ENCODE data around the gene ADAMTSL2. TPM values are rescaled to one million over a fixed set of nuclear protein-coding genes. Genes with fewer than 3 reads are reported as not detected.

Gene ADAMTSL2
- total and polyA plus RNA-seq, 9 donors, result 2.3 to 5.5 (median 4.7) TPM

DNA sequence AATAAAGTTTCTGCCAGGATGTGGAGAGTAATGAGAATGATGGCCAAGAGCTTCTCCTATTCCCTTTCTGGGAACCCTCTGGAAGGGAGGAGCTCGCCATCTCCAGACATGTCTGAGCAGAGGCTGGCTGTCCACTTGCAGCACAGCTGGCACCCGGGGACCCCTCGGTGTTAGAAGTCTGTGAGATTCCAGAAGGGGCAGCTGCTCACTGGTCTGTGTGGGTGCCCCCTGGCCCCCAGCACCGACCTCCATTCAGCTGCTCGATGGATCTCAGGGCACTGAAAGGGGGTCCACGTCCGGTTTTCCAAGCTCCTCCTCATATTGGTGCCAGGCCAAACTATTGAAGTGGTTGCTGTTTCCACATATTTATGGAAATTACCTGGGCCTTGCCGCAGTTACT lies 78.3 kb downstream of the ADAMTSL2 start:
- Histone ChIP-seq H3K4me1 (ENCODE audit: control insufficient read depth, insufficient read depth, low read length) (peaks cover 3% of the 10 kb centered on the region), H3K36me3 (ENCODE audit: control insufficient read depth, insufficient read depth, low read length) (no peaks in the 10 kb centered on the region), H3K4me3 (ENCODE audit: low read length) (no peak overlapping the region), H3K27me3 (ENCODE audit: control insufficient read depth, insufficient read depth, low read length) (peaks cover 79% of the 10 kb centered on the region), H3K27ac (ENCODE audit: low read length) (no peak overlapping the region), H3K9me3 (replicated peaks; ENCODE audit: control insufficient read depth, low read depth, low read length) (no peaks in the 10 kb centered on the region)
- no peak for DNase-seq
- 65% methylated on average over 8 of the region's 8 CpGs for WGBS (ENCODE audit: insufficient coverage)

DNA sequence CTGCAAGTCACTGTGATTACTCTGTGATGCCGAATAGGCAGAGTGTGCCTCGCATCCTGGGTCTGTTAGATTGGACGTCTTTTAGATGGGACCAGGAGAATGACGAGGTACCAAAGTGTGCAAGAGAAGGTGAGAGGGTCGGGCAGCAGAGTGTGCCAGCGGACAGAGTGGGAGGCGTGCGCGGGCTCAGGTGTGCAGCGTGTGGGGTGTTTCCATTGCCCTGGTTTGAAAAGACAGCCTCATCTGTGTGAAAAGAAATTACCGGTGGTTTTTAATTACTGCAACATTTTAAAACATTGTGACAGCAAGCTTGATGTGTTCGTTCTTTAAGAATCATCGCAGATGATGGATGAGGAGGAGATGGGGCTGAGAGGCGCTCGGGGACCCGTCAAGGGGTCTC lies 78.9 kb downstream of the ADAMTSL2 start:
- H3K4me3 ChIP-seq (ENCODE audit: low read length), result no peak overlapping the region
- H3K36me3 ChIP-seq (ENCODE audit: control insufficient read depth, insufficient read depth, low read length), result no peaks in the 10 kb centered on the region
- no peaks in the 10 kb centered on the region for H3K9me3 ChIP-seq (replicated peaks; ENCODE audit: control insufficient read depth, low read depth, low read length)
- no peak overlapping the region for H3K27ac ChIP-seq (ENCODE audit: low read length)
- 83% methylated on average over 14 of the region's 16 CpGs for WGBS (ENCODE audit: insufficient coverage)
- DNase-seq, result no peak
- H3K4me1 ChIP-seq (ENCODE audit: control insufficient read depth, insufficient read depth, low read length), result peaks cover 3% of the 10 kb centered on the region
- H3K27me3 ChIP-seq (ENCODE audit: control insufficient read depth, insufficient read depth, low read length), result peaks cover 79% of the 10 kb centered on the region

DNA sequence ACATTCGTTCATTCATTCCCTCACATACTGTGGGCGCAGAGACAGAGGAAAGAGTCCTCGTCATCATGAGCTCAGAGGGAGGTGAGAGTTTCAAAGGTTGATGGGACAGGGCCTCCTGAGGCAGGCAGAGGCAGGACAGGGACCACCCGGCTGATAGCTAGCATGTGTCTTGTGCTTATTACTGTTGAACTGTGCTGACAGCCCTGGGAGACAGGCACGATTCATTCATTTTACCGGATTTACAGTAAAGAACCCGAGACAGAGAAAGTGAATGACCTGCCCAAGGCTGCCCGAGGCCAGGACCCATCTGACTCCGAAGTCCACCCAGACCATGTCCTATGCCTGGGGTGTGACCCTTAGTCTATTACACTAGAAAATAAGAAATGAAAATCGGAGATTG lies 79.6 kb downstream of the ADAMTSL2 start:
- no peaks in the 10 kb centered on the region for H3K36me3 ChIP-seq (ENCODE audit: control insufficient read depth, insufficient read depth, low read length)
- H3K27me3 ChIP-seq (ENCODE audit: control insufficient read depth, insufficient read depth, low read length), result peaks cover 80% of the 10 kb centered on the region
- no peak overlapping the region for H3K27ac ChIP-seq (ENCODE audit: low read length)
- DNase-seq, result no peak
- 59% methylated on average over 6 of the region's 10 CpGs for WGBS (ENCODE audit: insufficient coverage)
- H3K4me3 ChIP-seq (ENCODE audit: low read length), result no peak overlapping the region
- peaks cover 3% of the 10 kb centered on the region for H3K4me1 ChIP-seq (ENCODE audit: control insufficient read depth, insufficient read depth, low read length)
- H3K9me3 ChIP-seq (replicated peaks; ENCODE audit: control insufficient read depth, low read depth, low read length), result no peaks in the 10 kb centered on the region

GRCh38 chr9:133614678-133615077 lies 80.2 kb downstream of the ADAMTSL2 start:
- DNase-seq, result no peak
- H3K4me3 ChIP-seq (ENCODE audit: low read length), result no peak overlapping the region
- peaks cover 78% of the 10 kb centered on the region for H3K27me3 ChIP-seq (ENCODE audit: control insufficient read depth, insufficient read depth, low read length)
- no peaks in the 10 kb centered on the region for H3K9me3 ChIP-seq (replicated peaks; ENCODE audit: control insufficient read depth, low read depth, low read length)
- WGBS (ENCODE audit: insufficient coverage), result 52% methylated on average over 2 of the region's 5 CpGs
- H3K27ac ChIP-seq (ENCODE audit: low read length), result no peak overlapping the region
- H3K4me1 ChIP-seq (ENCODE audit: control insufficient read depth, insufficient read depth, low read length), result no peaks in the 10 kb centered on the region
- H3K36me3 ChIP-seq (ENCODE audit: control insufficient read depth, insufficient read depth, low read length), result no peaks in the 10 kb centered on the region

DNA sequence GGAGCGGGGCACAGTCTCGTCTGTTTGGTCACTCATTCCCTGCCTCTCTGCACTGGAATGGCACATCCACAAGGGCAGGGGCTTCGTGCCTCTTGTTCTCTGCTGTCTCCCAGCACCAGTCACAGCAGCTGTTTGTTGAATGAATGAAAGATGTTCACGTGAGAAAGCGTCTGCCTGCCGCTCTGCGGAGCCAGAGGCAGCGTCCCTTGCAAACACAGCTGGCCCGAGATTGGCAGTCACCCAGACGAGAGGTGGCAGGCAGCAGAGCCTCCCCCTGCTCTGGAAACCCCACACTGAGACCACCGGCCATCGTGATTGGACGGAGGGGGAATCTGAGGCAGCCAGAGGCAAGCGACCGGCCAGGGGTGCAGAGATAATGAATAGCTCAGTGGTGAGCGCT lies 80.7 kb downstream of the ADAMTSL2 start:
- Histone ChIP-seq H3K27me3 (ENCODE audit: control insufficient read depth, insufficient read depth, low read length) (peaks cover 76% of the 10 kb centered on the region), H3K27ac (ENCODE audit: low read length) (no peak overlapping the region), H3K9me3 (replicated peaks; ENCODE audit: control insufficient read depth, low read depth, low read length) (no peaks in the 10 kb centered on the region), H3K36me3 (ENCODE audit: control insufficient read depth, insufficient read depth, low read length) (no peaks in the 10 kb centered on the region), H3K4me3 (ENCODE audit: low read length) (no peak overlapping the region), H3K4me1 (ENCODE audit: control insufficient read depth, insufficient read depth, low read length) (no peaks in the 10 kb centered on the region)
- no peak for DNase-seq
- WGBS (ENCODE audit: insufficient coverage), result 34% methylated on average over 9 of the region's 16 CpGs

- Histone ChIP-seq H3K4me1 (ENCODE audit: control insufficient read depth, insufficient read depth, low read length) (no peaks in the 10 kb centered on the region), H3K4me3 (ENCODE audit: low read length) (no peak overlapping the region), H3K9me3 (replicated peaks; ENCODE audit: control insufficient read depth, low read depth, low read length) (no peaks in the 10 kb centered on the region), H3K27me3 (ENCODE audit: control insufficient read depth, insufficient read depth, low read length) (peaks cover 74% of the 10 kb centered on the region), H3K36me3 (ENCODE audit: control insufficient read depth, insufficient read depth, low read length) (no peaks in the 10 kb centered on the region), H3K27ac (ENCODE audit: low read length) (no peak overlapping the region)
- DNase-seq, result no peak
- 69% methylated on average over 12 of the region's 13 CpGs for WGBS (ENCODE audit: insufficient coverage)
These were observed 81.2 kb downstream of the ADAMTSL2 start for GRCh38 chr9:133615606-133616188.

DNA sequence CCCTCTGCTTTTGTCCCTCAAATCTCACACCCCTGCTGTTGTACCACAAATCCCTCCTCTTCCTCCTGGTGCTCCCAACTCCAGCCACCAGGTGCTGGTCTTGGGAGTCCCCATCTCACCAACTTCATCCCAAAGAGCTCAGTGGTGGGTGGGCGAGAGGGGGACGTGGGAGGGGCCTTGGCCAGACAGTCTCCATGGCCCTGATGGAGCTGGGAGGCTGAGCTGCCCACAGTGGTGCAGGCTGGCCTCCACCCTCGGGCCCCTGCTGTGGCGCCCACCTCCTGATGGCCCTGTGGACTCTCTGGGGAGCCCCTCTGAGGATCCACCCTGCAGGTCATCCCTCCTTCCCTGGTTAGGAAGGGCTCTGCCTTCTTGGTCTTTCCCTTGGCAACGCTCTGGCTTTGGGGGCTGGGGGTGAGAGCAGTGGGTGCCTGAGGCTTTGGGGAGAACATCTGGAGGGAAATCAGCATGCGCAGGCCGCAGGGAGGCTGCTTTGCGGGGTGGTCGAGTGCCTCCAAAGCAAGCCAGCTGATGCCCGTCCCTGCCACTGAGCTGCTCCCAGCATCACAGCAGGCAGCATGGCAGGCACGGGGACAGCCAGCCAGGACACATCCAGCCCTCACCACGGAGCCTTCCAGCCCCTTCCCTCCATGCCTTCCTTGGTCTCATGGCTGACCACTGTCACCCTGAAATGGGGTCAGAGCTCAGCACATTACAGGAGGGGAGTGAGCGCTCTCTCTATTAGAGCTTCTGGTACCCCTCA lies 82.3 kb downstream of the ADAMTSL2 start:
- H3K27ac ChIP-seq (ENCODE audit: low read length), result no peak overlapping the region
- no peak overlapping the region for H3K4me3 ChIP-seq (ENCODE audit: low read length)
- no peaks in the 10 kb centered on the region for H3K4me1 ChIP-seq (ENCODE audit: control insufficient read depth, insufficient read depth, low read length)
- DNase-seq, result no peak
- no peaks in the 10 kb centered on the region for H3K36me3 ChIP-seq (ENCODE audit: control insufficient read depth, insufficient read depth, low read length)
- WGBS (ENCODE audit: insufficient coverage), result 70% methylated on average over 11 of the region's 13 CpGs
- no peaks in the 10 kb centered on the region for H3K9me3 ChIP-seq (replicated peaks; ENCODE audit: control insufficient read depth, low read depth, low read length)
- peaks cover 79% of the 10 kb centered on the region for H3K27me3 ChIP-seq (ENCODE audit: control insufficient read depth, insufficient read depth, low read length)

DNA sequence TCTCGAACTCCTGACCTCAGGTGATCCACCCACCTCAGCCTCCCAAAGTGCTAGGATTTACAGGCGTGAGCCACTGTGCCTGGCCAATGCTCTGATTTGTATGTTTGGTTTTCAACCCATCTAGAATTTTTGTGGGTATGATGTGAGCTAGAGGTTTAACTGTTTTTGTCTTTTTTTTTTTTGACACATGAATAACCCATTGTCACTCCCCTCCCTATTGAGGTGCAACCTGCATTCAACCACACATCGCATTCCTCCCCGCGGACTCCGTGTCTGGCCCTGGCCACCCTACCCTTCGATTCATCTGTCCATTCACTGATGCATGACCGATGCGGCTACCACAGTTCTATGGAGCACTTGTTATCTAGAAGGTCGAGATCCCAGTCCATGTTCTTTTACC lies 84.2 kb downstream of the ADAMTSL2 start:
- Histone ChIP-seq H3K36me3 (ENCODE audit: control insufficient read depth, insufficient read depth, low read length) (no peaks in the 10 kb centered on the region), H3K4me3 (ENCODE audit: low read length) (no peak overlapping the region), H3K9me3 (replicated peaks; ENCODE audit: control insufficient read depth, low read depth, low read length) (no peaks in the 10 kb centered on the region), H3K27ac (ENCODE audit: low read length) (no peak overlapping the region), H3K27me3 (ENCODE audit: control insufficient read depth, insufficient read depth, low read length) (peaks cover 74% of the 10 kb centered on the region), H3K4me1 (ENCODE audit: control insufficient read depth, insufficient read depth, low read length) (no peaks in the 10 kb centered on the region)
- DNase-seq, result no peak
- 95% methylated on average over 8 of the region's 10 CpGs for WGBS (ENCODE audit: insufficient coverage)

- H3K27ac ChIP-seq (ENCODE audit: low read length), result no peak overlapping the region
- 10% methylated on average over 4 of the region's 8 CpGs for WGBS (ENCODE audit: insufficient coverage)
- H3K27me3 ChIP-seq (ENCODE audit: control insufficient read depth, insufficient read depth, low read length), result peaks cover 64% of the 10 kb centered on the region
- H3K4me1 ChIP-seq (ENCODE audit: control insufficient read depth, insufficient read depth, low read length), result no peaks in the 10 kb centered on the region
- no peaks in the 10 kb centered on the region for H3K9me3 ChIP-seq (replicated peaks; ENCODE audit: control insufficient read depth, low read depth, low read length)
- DNase-seq, result no peak
- no peaks in the 10 kb centered on the region for H3K36me3 ChIP-seq (ENCODE audit: control insufficient read depth, insufficient read depth, low read length)
- no peak overlapping the region for H3K4me3 ChIP-seq (ENCODE audit: low read length)
These were observed 85.3 kb downstream of the ADAMTSL2 start for GRCh38 chr9:133619791-133620190.

DNA sequence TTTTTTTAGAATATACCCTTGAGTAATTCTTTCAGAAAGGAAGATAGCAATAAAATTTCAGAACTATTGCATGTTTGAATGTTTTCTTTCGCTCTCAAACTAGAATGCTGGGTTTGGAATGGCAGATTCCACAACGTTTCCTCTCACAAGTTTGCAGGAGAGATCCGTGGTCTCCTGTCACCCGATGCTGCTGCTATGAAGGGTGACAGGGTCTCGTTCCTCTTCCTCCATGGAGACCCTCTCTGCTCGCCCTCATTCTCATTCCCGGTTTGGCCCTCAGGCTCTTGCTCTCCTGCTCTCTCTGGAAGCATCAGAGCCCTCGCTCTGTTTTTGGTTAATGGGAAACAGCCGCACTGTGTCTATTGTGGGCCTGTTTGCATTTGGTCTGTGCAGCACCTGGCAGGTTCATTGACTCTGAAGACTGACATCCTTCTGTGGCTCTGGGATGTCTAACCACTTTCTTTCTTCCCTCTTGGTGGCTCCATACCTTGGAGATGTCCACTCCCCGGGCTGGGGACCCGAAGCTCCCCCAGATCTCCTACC lies 87.3 kb downstream of the ADAMTSL2 start:
- no peaks in the 10 kb centered on the region for H3K4me1 ChIP-seq (ENCODE audit: control insufficient read depth, insufficient read depth, low read length)
- no peak overlapping the region for H3K4me3 ChIP-seq (ENCODE audit: low read length)
- H3K27me3 ChIP-seq (ENCODE audit: control insufficient read depth, insufficient read depth, low read length), result peaks cover 51% of the 10 kb centered on the region
- DNase-seq, result no peak
- no peaks in the 10 kb centered on the region for H3K36me3 ChIP-seq (ENCODE audit: control insufficient read depth, insufficient read depth, low read length)
- WGBS (ENCODE audit: insufficient coverage), result 39% methylated on average over 9 of the region's 11 CpGs
- H3K9me3 ChIP-seq (replicated peaks; ENCODE audit: control insufficient read depth, low read depth, low read length), result no peaks in the 10 kb centered on the region
- H3K27ac ChIP-seq (ENCODE audit: low read length), result no peak overlapping the region

All from muscle of leg (tissue), 11 donors.